ENCODE results near the gene RARS2.

The RARS2 gene

DNA sequence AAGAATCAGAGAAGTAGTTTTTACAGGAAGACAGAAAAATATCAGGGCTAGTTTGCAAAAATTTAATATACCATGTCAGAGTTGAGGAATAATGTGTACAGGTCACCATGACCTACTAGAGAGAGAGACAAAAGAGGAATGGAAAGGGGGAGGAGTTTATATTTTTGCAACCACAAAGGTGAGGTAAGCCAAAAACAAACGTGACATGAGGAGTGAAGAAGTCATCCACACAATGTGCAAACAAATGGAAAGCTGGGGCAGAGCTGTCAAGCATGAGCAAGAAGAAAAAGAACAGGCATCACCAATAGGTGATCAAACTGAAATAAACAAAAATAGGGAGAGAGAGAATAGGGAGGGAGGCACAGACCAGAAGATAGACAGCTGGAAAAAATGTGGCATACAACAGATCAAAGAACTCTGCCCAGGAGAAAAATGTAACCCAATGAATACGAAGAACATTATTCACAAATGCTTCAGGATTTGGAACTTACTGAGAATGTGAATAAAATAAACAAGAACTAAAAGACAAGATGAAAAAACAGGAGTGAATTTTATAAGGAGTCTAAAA lies 15.5 kb downstream of the RARS2 start:
- no peak for DNase-seq (ENCODE audit: low spot score)

DNA sequence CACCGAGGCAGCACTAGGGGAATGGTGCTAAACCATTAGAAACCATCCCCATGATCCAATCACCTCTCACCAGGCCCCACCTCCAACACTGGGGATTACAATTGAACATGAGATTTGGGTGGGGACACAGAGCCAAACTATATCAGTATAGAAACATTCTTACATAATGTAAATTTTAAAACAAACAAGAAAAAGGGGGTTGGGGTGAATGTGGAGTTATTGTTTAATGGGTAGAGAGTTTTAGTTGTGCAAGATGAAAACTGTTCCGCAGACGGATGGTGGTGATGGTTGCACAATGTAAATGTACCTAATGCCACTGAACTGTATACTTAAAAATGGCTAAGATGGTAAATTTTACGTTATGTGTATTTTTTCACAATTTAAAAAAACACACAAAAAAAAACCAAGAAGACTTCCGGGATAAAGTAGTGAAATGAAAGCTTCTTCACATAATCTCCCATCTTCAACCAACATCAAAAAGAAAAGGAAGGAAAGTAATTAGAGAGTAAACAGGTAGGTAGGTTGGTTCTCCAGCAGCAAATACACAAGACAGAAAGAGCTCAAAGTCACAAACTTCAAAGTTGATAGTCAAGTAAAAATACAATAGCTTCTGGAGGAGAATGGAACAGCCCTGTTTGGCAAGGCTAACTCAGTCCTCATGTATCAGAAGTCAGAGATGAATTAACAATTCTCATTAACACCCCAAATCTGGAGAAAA lies 16.3 kb downstream of the RARS2 start:
- DNase-seq (ENCODE audit: low spot score), result no peak

DNA sequence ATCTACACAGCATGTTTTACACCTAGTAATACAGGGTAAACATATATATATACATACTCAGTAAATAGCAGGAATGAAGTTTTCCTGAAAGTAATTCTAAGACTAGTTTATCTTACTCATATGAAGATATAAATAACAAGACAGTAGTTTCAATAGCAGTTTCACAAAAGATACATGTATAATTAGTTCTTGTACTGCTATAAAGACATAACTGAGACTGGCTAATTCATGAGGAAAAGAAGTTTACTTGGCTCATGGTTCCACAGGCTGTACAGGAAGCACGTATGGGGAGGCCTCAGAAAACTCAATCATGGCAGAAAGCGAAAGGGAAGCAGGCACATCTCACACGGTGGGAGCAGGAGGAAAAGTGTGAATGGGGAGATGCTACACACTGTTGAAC lies 16.9 kb downstream of the RARS2 start:
- DNase-seq (ENCODE audit: low spot score), result no peak

DNA sequence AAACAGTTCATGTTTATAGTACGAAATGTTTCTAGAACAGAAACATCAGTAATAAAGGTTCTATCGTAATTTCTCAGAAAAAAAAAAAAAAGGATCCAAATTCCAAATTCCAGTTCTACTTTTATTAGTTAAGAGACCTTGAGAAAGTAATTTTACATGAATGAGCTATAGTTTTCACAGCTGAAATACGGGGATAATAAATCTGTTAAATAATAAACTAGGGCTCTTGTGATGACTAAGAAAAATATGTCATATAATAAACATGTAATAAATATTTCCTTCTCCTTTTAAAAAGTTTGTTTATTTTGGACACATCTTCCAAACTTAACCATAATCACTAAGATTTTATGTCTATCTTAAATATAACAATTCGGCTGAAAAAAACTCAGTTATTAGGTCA lies 17.8 kb downstream of the RARS2 start:
- no peak for DNase-seq (ENCODE audit: low spot score)

DNA sequence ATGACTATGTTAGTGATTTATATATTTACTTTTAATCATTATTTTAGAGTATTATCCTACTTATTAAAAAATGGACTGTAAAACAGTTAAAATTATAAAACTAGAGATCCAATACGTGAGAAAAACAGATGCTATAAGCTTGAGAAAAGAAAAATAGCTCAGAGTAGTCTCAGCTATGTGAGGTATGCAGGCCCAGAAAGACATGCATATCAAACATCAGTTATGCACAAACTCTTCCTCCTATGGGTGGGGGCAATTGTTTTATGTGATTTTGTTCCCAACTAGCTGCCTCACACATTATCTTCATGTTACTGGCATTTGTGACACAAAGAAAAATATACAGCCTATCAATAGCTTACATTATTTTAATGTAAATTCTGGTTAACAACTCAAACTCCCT lies 28.8 kb downstream of the RARS2 start:
- no peak for DNase-seq (ENCODE audit: low spot score)

DNA sequence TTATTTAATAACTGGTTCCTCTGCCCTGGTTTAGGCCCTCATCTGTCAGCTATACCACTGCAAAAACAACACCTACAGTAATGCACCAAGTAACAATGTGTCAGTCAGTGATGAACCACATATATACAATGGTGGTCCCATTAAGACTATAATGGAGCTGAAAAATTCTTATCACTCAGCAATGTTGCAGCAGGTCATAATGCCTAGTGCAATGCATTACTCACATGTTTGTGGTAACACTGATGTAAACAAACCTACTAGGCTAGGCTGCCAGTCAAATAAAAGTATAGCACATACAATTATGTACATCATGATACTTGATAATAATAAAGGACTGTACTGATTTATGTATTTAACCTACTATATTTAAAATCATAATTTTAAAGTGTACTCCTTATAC lies 31.3 kb downstream of the RARS2 start:
- DNase-seq (ENCODE audit: low spot score), result no peak

DNA sequence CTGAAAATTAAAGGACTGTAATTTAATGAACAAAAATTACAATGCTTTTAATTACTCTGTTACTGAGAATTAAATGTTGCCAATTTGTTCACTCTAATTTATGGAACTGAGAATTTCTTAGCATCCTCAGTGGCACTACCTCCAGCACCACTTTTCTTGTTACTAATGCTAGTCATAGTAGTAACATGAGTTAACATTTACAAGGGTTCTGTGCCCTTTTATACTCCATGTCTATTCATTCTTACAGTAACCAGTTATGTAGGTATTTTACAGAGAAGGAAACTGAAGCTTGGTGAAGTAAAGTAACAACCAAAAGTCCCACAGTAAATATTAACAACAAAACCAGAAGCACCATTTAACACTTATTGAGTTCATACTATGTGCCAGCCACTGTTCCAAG lies 34.3 kb downstream of the RARS2 start:
- DNase-seq (ENCODE audit: low spot score), result no peak

DNA sequence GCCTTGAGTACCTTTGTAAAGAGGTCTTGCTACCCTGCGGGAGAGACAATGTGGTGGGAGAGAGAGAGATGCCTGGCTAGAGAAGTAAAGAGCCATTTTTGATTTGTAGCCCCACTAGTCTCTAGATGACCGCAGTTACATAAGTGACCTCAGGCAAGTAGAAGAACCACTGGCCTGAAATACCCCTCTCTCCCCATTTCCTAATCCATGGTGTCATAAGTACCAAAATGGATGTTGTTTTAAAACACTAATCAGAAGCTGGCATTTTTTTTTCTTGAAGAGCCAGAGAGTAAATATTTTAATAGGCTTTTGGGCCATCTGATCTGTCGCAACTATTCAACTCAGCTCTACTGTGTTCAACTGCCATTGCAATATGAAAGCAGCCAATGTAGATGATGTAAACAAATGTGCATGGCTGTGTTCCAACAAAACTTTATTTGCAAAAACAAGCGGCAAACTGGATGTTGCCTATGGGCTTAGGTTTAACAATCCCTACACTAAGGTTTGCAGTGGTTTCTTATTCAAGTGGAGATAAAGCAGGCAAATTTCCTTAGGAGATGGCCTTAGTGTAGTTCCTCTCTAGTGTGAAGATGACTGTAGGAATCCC lies 36.5 kb downstream of the RARS2 start:
- DNase-seq (ENCODE audit: low spot score), result no peak

DNA sequence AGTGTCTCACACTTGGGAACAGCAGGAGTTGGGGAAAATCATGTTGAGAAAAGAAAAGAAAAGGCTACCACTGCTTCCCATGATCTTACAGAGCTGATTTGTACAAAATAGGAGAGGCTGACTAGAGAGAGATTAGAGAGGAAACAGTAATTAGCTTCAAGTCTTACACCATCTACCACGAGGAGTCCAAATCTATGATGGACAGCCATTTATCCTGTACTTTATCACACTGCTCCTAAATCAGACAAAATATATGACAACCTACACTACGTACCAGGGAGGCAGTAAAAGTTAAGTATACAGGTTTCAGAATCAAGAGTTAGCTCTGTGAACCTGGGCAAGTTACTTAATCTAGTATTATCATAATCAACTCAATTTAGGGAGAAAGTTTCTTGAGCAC lies 38.0 kb downstream of the RARS2 start:
- DNase-seq (ENCODE audit: low spot score), result no peak

DNA sequence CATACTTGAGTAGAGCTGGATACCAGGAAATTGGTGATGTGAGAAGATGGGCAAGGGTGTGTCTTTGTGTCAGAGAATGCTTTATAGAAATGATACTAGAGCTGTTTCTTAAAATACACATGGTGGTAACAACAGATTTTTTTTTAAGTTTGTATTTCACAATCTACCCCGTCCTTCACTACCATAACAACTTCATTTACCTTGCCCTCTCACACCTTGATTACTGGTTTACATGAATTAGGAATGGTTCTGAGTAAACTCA lies 45.4 kb downstream of the RARS2 start:
- no peak for DNase-seq (ENCODE audit: low spot score)

DNA sequence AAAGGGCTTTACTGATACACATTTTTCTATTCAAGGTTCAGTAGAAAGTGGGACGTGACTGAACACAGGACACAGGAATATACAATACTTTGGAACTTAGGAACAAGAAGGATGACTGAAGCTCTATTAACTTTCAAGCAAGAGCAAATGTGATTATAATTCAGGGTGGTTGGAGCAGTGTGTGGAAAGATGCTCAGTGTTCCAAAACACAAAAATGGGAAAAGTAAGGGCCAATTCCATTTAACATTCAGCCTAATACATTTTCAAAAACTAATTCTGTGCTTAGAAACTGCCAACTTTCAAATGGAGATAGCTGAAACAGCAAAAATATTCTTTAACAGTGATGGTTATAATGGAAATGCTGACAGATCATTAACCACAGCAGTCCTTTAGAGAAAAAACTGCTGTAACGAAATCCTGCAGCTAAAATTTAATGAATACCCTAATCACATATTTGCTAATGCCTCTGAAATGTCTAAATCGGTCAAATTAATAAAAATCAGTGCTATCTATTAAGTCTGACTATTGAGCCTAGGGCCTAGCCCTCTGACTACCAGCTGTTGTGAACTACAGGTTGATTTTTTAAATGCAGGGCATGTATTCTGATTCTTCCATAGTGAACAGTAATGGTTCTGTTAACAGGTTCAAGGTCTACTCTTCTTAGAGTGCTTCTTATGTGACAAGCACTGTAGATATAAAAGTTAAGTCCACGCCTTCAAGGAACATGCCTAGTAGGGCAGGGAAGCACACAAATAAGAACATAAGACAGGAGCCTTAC lies 45.9 kb downstream of the RARS2 start:
- no peak for DNase-seq (ENCODE audit: low spot score)

DNA sequence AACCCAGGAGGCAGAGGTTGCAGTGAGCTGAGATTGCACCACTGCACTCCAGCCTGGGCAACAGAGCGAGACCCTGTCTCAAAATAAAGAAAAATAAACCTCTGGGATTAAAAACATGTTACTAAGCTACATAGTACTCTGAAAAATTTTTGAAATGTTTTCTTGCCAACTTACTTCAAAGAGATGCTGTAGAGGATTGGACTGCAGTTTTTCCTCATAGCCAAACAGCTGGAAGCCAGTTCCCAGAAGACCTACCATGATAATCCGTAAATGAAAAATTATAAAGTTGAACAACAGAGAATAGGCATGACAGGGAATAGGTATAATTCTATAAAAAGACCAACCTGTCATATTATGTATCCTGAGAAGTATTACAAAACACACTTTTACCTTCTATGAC lies 48.0 kb downstream of the RARS2 start:
- no peak for DNase-seq (ENCODE audit: low spot score)

DNA sequence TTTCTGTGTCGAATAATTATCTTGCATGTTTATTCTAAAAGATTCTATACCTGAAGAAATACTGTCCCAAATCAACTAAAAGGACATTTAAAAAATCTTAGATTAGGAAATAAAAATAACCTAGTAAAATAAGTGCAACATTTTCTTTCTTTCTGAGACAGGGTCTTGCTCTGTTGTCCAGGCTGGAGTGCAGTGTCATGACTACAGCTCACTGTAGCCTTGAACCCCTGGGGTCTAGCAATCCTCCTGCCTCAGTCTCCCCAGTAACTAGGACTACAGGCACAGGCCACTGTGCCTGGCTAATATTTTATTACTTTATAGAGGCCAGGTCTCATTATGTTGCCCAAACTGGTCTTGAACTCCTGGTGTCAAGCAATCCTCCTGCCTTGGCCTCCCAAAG lies 48.7 kb downstream of the RARS2 start:
- DNase-seq (ENCODE audit: low spot score), result no peak

DNA sequence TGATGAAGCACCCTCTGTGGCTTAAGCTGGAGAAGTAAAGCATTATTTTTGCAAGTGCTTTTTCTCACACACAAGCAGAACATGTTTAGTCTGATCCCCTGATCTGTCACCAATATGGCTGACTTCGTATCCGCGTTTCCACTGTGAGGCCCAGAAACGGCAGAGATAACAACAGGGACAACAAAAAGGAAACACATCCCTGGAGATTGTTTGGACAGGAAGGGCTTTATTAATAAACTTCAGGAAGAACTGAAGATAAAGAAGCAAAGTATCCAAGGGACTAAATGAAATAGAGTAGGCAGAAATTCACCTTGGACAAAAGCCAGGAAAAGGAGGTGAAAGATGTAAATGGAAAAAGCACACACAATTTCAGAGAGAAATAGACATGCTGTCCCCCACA lies 49.2 kb downstream of the RARS2 start:
- DNase-seq (ENCODE audit: low spot score), result no peak

DNA sequence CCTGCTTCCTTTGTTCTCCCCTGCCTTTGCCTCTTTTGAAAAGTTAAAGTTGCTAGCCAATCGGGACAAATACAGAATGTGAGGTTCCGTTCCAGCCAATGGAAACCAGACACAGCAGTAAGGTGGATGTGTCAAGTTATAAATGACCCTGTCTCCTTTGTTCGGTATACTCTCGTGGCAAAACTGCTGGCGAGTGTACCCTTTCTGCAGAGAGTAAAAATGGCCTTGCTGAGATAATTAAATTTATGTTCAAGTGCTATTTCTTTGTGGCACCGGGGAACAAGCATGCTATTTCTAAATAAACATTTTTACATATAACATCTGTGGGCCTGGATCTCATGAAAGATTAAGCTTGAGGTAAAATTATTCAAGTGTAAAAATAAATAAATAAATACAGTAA lies 50.2 kb downstream of the RARS2 start:
- DNase-seq (ENCODE audit: low spot score), result no peak

DNA sequence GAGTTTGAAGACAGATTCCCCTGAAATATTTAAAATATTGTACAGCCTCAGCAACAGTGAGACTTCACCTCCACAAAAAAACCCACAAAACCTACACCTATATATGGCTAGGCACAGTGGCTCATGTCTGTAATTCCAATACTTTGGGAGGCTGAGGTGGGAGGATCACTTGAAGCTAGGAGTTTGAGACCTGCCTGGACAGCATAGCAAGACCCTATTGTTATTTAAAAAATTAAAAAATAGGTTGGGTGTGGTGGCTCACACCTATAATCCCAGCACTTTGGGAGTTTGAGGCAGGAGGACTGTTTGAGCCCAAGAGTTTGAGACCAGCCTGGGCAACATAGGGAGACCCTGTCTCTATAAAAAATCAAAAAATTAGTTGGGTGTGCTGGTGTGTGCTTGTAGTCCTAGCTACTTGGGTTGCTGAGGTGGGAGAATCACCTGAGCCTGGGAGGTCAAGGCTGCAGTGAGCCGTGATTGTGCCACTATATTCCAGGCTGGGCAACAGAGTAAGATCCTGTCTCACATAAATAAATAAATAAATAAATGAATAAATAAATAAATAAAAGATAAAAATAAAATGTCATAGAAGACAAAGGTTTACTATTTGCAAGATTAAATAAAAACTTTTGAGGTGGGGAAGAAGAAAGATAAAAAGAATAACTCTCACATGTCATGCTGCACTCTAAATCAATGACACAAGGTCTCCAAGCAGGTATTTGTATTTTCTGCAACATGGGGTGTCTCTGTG lies 51.1 kb downstream of the RARS2 start:
- no peak for DNase-seq (ENCODE audit: low spot score)

DNA sequence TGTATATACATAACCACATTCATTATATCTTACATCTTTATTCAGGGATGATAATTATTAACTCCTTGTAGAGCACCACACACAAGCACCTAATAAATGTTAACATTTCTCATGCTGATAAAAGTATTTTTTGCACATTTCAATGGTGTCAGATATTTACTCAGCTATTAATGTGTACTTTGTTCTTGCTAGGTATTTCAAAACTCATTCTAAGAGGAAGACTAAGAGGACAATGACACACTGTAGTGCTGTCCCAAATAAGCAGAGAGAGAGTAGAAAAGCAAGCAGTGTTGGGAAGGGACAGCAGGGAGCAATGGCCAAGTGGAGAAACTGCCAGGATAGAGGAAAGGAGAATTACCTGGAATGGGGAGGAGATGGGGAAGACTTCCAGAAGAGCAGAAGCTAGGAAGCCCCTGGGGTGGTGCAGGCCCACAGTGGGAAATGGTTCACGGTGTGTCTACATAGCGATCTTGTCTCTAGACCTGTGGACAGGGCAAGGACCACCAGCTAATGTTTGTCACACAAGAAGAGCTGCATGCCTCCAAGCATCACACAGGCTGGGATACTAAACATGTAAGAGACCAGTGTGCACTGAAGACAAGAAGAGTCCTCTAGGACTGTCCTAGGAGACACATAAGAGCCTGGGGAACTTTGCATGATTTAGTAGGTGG lies 55.3 kb downstream of the RARS2 start:
- DNase-seq (ENCODE audit: low spot score), result no peak

DNA sequence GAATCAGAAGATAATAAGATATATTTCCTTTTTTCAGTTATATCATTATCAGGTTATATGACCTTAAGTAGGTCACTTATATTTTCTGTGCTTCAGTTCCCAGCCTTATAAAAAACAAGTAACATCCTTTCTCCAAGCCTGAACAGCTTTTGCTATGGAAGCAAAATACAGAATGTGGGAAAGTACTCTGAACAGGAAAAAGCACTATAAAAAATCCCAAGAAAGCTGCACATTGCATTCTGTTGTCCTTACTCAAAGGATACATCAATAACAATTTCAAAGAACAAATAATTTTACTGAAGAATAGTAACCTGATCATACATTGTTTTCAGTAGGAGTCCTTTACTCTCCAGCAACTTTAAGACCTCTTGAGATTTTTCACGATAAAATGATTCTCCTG lies 60.6 kb downstream of the RARS2 start:
- no peak for DNase-seq (ENCODE audit: low spot score)

DNA sequence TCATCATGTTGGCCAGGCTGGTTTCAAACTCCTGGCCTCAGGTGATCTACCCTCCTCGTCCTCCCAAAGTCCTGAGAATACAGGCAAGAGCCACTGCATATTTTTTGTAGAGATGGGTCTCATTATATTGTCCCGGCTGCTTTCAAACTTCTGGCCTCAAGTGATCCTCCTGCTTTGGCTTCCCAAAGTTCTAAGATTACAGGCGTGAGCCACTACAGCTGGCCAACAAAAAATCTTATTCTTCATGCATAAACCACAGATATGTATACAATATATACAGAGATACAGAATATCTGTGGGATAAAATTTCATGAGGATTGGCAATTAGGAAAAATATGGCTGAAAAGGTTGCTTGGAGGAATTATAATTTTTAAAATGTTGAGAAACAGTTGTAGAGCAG lies 67.1 kb downstream of the RARS2 start:
- no peak for DNase-seq (ENCODE audit: low spot score)

DNA sequence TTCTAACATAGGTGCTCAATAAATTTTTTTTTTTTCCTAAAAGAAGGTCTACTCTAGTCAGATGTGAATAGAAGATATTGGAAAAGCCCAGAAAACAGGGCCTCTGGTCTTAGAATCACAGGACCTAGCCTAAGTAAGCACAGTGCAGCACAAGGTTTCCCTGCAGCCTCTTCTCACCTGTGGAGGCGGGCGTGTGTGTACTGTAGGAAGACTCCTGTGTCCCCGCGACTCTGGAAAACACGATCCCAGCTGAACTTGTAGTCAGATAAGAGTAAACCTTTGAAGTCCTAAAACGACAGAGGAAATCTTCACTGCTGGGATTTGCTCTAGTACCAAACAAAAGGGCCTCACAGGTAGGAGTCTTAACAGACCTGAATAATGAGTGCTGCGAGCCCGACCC lies 71.3 kb downstream of the RARS2 start:
- no peak for DNase-seq (ENCODE audit: low spot score)

DNA sequence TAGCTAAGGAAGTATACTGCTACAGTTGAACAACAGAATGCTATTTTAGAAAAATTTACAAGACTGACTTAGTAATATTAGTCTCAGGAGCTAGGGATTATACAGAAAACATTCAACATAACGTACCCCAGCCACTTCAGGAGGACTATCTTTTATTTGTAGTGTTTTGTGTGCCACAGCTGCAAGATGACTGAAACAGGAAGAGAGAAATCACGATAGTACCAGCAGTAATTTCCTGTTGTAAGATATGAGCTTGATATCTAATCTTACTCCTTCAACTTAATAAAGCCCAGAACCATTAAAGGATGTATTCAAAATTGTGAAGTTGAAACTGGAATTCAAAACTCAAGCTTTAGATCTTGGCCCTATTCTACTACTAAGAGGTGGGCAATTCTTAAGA lies 75.0 kb downstream of the RARS2 start:
- DNase-seq (ENCODE audit: low spot score), result no peak

DNA sequence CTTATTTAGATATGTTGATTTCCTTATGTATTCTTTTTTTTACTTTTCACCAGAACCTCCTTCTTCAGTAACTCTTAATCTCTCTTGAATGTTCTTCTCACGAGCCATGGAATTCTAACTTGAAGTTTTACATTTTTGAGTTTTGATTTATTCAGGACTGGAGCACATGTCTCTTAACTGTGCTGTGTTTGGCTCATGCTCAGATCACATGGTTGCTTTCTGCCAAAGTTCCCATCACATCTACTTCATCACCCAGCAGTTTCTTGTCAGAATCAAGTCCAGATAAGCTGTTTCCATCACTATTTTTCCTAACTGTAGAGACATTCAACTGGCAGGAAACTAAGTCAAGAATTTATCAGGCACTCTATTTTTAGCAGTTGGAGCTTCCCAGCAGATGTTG lies 85.3 kb downstream of the RARS2 start:
- DNase-seq (ENCODE audit: low spot score), result no peak

Data from left forelimb (tissue), 1 donor.